ENCODE measurements around the gene SERHL2.
A peak's percentile ranks its signal among the peaks of the same experiment; 100 is the strongest.
"Not testable (repeated sequence)": the region's sequence is repeated elsewhere in the genome, so short reads cannot be mapped to it uniquely, and the experiment has no call there.

The SERHL2 gene

GRCh38 chr22:42553475-42554361 is at the start of gene SERHL2:
Gene SERHL2 (plus strand): TSS chr22:42553956. CDS start chr22:42554021, 65 bp downstream.
- DNase-seq (ENCODE audit: low spot score) = peak; percentile 88

GRCh38 chr22:42508327-42508974 is 45.3 kb upstream of the SERHL2 start:
- DNase-seq (ENCODE audit: low spot score) = not testable (repeated sequence)

GRCh38 chr22:42508975-42509364 is 44.8 kb upstream of the SERHL2 start:
- DNase-seq (ENCODE audit: low spot score) = not testable (repeated sequence)

GRCh38 chr22:42509548-42509947 is 44.2 kb upstream of the SERHL2 start:
- no peak for DNase-seq (ENCODE audit: low spot score)

GRCh38 chr22:42511401-42511891 is 42.3 kb upstream of the SERHL2 start:
- DNase-seq (ENCODE audit: low spot score) = no peak

GRCh38 chr22:42512273-42512990 is 41.3 kb upstream of the SERHL2 start:
- DNase-seq (ENCODE audit: low spot score) = not testable (repeated sequence)

GRCh38 chr22:42514331-42514730 is 39.4 kb upstream of the SERHL2 start:
- DNase-seq (ENCODE audit: low spot score) = not testable (repeated sequence)

- DNase-seq (ENCODE audit: low spot score) = not testable (repeated sequence)
Observed at GRCh38 chr22:42515304-42515703, 38.5 kb upstream of the SERHL2 start.

GRCh38 chr22:42515896-42516295 is 37.9 kb upstream of the SERHL2 start:
- DNase-seq (ENCODE audit: low spot score) = no peak

- DNase-seq (ENCODE audit: low spot score) = not testable (repeated sequence)
Observed at GRCh38 chr22:42517103-42517502, 36.7 kb upstream of the SERHL2 start.

- not testable (repeated sequence) for DNase-seq (ENCODE audit: low spot score)
Observed at GRCh38 chr22:42518638-42519524, 34.9 kb upstream of the SERHL2 start.

GRCh38 chr22:42519525-42520401 is 34.0 kb upstream of the SERHL2 start, which contains the start of gene RRP7A:
Gene RRP7A (minus strand): TSS chr22:42519796. CDS start chr22:42519786, 10 bp downstream.
- DNase-seq (ENCODE audit: low spot score) = peak; percentile 78

GRCh38 chr22:42521228-42521546 is 32.6 kb upstream of the SERHL2 start:
- DNase-seq (ENCODE audit: low spot score) = no peak

GRCh38 chr22:42522546-42522945 is 31.2 kb upstream of the SERHL2 start:
- DNase-seq (ENCODE audit: low spot score) = no peak

- no peak for DNase-seq (ENCODE audit: low spot score)
Observed at GRCh38 chr22:42528591-42529307, 25.0 kb upstream of the SERHL2 start.

- not testable (repeated sequence) for DNase-seq (ENCODE audit: low spot score)
Observed at GRCh38 chr22:42529435-42529834, 24.3 kb upstream of the SERHL2 start.

GRCh38 chr22:42531401-42532084 is 22.2 kb upstream of the SERHL2 start:
- DNase-seq (ENCODE audit: low spot score) = not testable (repeated sequence)

GRCh38 chr22:42533638-42533977 is 20.1 kb upstream of the SERHL2 start:
- DNase-seq (ENCODE audit: low spot score) = no peak

- DNase-seq (ENCODE audit: low spot score) = not testable (repeated sequence)
Observed at GRCh38 chr22:42535082-42535731, 18.5 kb upstream of the SERHL2 start.

All from germinal center (tissue), 1 donor.